Posterior vena cava (tissue), 2 donors: ENCODE data around the gene KCNJ12. TPM values are rescaled to one million over a fixed set of nuclear protein-coding genes. Genes with fewer than 3 reads are reported as not detected.

Experiments
- DNase-seq: peaks from one replicate; pipeline ENCODE4 v3.0.0-alpha.2; 2020; ENCODE audit warnings: low spot score
- intact Hi-C, 2 donors: fragments of 100-400 bp; cut with DNase I; formaldehyde crosslinking; loops; one replicate each; pipeline versions ENCODE4 v1.14.1 to v1.14.2; 2022 to 2023
- total RNA-seq, 2 donors: library from RNA; stranded (reverse); fragmentation: NEBNext Ultra II Directional; extraction: Animal tissue kit (Norgen Biotek cat#: 25700); gene quantifications; one replicate each; pipeline ENCODE4 v1.2.1, GENCODE V29; 2021
- donor health status: DM: yes; HTN: yes; CAD: no.
- donor health status: DM: yes; HTN: yes; CAD: no.

KCNJ12 gene
- total RNA-seq, 2 donors from 2014 or later, result 6.8 to 6.9 TPM

DNA sequence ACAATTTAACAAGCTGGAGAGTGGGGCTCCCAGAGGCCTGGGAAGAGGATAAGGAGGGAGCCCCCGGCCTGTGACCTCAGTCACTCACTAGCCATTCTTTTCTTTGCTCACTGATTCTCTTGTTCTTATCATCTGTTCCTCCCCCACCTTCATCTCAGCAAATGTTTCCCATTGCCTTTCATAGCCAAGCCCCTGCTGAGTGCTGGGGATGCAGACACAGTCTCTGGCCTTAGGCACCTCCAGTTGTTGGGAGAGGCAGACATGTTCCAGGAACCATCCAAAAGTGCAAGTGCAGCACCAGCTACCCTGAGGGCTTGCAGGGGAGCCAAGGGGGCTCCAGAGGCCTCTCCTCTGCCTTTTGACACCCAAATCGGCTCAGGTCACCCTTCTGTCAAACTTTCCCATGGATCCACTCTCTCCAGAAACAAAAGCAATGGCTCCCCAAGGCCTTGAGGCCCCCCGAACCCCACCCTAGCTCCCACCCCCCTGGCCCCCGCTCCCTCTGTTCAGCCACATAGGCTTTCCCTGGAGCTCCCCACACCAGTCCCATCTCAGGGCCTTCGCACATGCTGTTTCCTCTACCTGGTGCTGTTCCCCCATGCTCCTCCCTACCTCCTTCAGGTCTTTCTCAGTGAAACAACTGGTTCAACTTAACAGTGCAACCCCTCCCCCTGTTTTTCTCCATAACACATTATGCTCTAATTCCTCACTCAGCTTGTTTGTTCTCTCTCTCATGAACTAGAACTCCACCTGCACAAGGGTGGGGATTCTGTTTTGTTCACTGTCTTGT, 14.9 kb upstream of the KCNJ12 start:
- DNase-seq, result no peak
- intact Hi-C loops, result no loop called here

DNA sequence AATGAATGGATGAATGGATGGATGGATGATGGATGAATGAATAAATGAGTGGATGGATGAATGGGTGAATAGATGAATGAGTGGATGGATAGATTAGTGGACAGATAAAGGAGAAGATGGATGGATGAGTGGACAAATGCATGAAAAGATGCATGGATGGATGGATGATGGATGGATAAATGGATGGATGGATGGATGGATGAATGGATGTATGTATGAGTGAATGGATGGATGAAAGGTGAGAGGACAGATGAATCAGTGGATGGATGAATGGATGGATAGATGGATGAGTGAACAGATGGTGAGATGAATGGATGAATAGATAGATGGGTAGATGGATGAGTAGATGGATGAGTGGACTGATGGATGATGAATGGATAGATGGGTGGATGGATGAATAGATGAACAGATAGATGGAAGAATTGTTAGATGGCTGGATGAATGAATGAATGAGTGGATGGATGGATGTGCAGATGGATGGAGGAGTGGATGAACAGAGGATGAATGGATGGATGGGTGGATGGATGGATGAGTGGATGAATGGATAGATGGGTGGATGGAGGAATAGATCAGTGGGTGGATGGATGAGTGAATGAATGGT, 13.7 kb upstream of the KCNJ12 start:
- intact Hi-C loops, result no loop called here
- DNase-seq, result no peak

DNA sequence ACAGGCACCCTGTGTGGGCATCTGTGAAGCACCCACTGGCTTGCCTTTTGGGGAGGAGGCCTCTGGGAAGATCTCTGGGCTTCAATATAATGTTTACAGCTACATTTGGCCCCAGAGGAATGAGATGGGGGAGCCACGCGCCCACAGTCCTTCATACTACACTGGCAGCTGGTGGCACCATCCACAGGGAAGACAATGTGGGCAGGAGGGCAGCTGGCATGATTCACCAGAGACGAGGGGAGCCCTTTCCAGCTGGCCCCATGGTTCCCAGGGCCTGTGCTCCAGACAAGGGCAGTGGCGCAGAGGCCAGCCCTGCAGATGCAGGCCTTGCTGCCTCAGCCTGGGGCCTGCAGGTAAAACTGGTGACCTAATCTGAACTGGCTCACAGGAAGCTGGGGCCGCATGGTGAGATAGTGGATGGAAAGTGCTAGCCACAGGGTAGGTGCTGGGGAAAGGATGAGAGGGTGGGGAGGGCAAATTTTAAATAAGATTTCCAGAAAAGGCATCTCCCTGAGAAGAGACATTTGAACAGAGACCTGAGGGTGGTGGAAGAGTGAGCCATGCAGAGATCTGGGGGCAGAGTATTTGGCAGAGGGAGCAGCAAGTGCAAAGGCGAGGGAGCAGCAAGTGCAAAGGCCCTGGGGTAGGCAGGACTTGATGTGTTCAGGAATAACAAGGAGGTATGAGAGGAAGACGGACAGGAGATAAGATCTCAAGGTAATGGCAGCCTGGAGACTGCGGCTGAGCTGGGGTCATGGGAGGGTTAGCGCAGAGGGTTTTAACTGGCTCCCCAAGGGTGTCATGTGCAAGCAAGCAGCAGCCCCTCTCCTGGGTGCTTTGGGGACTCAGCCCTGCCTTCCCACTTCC, 12.1 kb upstream of the KCNJ12 start:
- no peak for DNase-seq
- intact Hi-C loops, result loop anchor here in 1 of 2 donors (1.0 kb wide), 1 partner anchor 23 kb away; no protein-coding TSS in a partner anchor

DNA sequence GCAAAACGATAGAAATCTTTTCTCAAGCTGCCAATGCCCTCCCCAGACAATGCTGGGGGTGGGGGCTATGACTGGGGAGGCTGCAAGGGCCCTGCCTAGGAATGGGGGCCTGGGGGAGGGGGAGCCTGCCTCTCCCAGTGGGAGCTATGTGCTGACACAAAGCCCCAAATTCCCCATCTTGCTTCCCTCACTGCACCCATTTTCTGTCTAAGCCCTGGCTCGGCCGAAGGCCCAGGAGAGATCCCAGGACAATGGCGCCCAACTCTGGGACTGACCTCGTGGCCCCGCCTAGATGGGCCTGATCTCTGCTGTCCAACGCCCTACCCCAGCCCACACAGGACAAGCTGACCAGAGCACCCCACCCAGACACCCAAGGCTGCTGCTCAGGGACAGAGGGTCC, 11.1 kb upstream of the KCNJ12 start:
- DNase-seq, result no peak
- intact Hi-C loops, result no loop called here

DNA sequence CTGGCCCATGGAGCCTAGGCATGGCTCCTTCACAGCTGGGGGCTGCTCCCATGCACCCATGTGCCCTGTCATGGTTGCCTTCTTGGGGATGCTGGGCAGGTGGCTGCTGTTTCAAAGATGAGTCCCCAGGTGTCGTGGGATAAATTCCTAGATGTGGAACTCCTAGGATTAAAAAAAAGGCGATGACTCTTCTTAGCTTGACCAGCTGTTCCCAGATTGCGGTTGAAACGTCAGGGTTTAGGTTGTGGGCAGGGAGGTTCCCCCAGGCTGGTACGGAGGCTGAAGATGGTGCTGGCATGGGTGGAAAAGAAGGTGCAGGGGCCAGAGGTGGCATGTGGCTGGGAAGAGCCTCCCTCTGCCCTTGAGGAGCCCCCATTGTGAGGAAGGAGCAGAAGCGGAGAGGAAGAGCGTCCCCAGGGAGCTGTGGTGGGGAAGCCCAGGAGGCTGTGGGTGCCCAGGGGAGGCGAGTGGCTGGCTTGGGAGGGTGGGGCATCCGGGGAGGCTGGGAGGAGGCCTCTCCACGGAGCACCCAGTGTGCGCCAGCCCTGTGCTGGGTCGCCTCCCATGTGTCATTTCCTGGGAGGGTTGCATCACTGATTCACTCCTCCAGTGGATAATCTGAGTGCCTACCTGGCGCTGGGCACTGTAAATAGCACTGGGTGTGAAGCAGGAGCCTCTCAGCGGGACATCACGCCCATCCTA, 7.5 kb upstream of the KCNJ12 start:
- no peak for DNase-seq
- intact Hi-C loops, result no loop called here

DNA sequence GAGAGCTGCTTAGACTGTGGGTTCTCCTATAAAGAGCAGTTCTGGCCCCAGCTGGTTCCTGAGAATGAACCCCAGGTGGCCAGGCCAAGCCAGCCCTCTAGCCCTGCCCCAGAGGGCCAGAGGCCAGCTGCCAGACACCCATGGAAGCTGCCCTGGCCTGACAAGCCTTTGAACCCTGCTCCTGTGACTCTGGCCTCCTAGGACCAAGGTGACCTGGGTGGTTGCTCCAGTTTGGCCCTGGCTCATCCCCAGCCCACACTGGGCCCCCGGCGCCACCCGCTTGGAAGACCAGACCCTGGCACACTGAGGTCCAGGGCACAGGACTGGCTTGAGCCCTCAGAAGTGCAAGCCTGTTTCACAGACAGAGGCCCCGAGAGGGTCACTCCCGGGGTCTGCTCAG, 6.8 kb upstream of the KCNJ12 start:
- intact Hi-C loops, result no loop called here
- DNase-seq, result no peak

DNA sequence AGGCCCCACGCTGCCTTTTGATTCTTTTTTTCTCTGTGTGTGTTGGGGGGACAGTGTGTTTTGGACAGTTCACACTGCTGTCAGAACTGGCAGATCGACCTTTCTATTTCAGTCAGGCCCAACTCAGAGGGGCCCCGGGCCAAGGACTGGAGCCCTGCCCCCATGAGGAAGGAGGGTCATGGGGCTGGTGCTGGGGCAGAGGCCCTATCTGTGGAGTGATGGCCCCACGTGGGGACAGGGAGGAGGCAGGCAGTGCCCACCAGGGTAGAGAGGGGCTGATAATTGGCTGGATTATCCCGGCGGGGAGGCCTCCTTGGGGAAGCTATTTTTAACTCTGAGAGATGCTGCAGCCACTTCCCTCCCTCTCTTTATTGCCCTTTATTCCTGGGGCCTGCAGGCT, 5.7 kb upstream of the KCNJ12 start:
- DNase-seq, result no peak
- intact Hi-C loops, result no loop called here

DNA sequence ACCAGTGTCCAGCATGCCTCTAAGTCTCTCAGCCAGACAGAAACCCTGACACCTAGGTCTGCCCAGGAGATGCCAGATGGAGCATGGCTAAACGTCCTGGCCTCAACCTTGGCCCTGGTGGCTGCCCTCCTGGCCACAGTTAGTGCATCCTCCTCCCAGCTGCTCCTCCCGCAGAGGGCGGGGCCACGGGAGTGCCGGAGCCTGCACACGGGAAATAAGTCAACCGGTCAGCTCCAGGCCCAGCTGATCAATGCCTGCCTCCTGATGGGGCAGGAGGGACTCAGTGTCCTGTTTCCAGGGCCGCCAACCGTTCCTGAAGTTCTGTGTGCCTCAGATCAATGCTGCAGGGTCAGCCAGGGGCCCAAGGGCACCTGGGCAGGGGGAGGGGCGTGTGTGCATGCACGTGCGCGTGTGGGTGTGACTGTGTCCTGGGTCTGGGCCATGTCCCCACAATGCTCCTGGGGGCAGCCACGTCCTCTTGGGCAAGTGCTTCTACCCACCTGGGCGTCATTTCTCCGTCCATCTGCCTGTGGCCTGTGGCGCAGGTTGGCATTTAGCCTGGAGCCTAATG, 4.6 kb upstream of the KCNJ12 start:
- DNase-seq, result no peak

DNA sequence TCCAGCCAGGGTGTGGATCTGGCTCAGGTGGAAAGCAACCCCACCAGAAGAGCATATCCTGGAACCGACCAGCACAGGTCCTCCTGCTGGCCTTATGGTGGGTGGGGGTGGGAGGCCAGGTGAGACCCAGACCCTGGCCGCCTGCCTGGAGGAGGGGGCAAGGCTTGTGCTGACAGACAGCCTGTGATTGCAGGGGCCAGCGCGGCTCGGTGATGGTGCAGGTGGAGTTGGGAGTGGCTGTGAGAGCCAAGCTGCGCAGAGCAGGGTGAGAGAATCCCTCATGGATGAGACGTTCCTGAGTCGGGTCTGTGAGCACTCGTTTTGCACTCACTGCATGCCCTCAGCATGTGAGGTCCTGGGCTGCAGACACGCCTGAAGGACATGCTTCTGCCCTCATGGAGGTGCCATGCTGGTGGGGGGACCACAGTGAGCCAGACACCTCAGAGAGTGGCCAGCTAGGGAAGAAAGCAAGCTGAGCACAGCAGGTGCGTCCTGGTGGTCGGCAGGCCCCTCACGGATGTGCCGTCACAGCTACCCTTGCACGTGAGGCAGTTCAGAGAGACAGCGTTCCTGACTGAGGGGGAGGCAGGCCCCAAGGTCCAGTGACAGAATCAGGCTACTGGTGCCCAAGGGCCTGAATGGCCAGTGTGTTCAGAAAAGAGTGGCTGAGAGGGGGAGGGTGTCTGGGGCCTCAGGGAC, 3.8 kb upstream of the KCNJ12 start:
- no peak for DNase-seq
- intact Hi-C loops, result no loop called here

More for the DNA sequence above, 4.6 kb upstream of the KCNJ12 start:
- intact Hi-C loops, result no loop called here

DNA sequence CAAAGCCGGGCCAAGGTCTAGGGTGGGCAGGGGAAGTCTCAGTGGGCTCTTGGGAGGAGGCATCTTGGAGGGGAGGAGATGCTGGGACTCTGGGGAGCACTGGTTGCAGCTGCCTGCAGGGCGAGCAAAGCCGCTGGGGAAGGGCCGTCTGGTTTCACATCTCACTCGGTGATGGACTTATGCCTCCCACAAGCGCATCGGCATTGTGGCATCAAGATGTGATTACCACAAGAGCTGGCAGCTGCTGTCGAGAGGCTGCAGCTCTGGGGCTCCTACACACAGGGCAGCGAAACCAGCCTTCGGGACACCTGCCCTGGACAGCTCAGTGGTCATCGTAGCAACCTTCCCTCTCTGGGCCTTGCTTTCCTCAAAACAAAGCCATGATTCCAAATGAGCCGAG, 3.1 kb upstream of the KCNJ12 start:
- DNase-seq, result no peak
- intact Hi-C loops, result no loop called here

DNA sequence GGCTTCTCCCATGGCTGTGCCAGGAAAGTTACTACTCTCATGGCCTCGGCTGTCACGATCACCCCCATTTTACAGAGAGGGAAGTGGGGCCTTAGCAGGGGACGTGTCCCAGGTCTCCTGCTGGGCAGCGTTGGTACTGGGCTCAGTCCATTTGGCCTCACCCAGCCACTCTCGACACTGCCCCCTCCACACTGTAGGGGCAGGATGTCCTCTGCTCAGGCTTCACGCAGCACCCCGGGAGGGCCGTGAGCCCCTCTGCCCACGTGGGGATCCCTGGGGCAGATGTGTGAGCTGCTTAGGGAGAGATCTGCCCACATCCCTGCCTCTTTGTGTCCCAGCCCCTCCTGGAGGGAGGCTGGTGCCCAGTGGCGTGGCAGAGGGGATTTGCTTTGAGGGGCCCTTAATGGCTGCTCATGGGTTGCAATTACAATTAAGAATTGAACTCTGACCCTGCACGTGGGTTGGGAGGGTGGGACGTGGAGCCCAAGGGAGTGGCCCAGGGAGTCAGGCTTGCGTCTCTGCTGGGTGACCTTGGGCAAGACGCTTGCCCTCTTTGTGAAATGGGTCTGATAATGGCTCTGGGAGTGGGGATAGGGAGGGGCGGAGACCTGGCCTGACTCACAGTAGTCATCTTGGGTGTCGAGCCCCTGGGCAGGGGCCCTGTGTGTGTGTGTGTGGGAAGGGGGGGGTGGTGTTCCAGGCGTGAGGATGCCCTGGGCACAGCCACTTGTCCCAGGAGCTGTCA, 2.3 kb upstream of the KCNJ12 start:
- intact Hi-C loops, result no loop called here
- no peak for DNase-seq

DNA sequence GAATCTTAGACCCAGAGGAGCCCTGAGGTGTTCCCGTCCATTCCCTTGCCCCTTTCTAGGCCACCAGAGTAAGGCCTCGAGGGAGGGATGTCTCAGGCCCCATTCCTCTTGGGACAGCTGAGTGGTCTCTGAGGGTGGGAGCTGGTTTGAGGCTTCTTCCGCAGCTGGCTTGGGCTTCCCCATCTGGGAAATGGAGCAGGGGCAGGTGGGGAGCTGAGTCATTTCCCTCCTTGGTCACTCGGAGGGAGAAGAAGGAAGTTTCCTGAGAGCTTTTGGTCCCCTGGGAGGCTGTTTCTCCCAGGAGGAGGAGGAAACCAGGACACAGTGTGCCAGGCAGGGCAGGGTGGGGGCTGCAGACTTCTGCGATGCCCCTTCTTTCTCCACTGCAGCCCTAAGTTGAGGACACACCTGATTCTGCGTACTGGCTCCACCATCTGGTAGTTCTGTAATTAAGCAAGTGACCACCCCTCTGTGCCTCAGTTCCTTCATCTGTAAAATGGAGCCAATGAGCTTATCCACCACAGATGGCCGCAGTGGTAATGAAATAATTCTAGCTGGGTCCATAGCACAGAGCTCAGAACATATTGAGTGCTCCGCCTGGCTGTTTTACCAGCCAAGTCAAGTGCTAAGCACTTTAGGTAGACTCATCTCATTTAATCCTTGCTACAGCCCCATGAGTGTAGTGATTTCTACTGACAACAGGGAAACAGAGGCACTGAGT, 1.6 kb upstream of the KCNJ12 start:
- intact Hi-C loops, result no loop called here

DNA sequence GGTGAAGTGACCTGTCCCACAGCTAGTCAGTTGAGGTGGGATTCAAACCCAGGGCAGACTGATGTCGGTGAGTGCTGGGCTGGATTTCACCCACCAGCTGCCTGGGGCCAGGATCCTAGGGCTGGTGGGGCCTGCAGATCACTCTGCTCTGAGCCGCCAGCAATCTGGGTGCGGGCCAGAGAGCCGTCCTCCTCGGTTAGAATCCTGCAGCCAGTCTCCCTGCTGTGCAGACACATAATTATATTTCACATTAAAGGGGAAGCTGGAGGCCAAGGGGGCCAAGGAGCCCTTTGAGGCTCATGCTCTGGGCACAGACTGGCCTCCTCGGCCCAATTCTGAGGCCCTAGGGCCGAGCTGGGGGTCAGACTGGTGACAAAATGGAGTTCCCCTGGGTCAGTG, 996 bp upstream of the KCNJ12 start:
- peak; percentile 76 for DNase-seq
- intact Hi-C loops, result no loop called here

More for the DNA sequence above, 1.6 kb upstream of the KCNJ12 start:
- DNase-seq, result no peak

DNA sequence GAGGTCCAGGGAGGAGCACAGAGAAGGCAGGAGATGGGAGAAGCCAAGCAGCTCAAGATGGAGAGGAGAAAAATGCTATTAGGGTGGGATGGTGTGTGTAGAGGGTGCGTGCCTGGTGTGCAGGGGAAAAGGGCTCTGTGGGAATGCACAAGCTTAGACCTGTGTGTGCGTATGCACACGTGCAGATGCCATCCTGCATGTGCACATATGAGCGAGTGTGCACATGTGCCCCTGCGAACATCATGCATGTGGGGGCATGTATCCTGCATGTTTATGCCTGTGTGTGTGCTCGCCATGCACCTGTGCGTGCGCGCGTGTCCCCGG, 438 bp upstream of the KCNJ12 start:
- intact Hi-C loops, result no loop called here
- DNase-seq, result no peak

DNA sequence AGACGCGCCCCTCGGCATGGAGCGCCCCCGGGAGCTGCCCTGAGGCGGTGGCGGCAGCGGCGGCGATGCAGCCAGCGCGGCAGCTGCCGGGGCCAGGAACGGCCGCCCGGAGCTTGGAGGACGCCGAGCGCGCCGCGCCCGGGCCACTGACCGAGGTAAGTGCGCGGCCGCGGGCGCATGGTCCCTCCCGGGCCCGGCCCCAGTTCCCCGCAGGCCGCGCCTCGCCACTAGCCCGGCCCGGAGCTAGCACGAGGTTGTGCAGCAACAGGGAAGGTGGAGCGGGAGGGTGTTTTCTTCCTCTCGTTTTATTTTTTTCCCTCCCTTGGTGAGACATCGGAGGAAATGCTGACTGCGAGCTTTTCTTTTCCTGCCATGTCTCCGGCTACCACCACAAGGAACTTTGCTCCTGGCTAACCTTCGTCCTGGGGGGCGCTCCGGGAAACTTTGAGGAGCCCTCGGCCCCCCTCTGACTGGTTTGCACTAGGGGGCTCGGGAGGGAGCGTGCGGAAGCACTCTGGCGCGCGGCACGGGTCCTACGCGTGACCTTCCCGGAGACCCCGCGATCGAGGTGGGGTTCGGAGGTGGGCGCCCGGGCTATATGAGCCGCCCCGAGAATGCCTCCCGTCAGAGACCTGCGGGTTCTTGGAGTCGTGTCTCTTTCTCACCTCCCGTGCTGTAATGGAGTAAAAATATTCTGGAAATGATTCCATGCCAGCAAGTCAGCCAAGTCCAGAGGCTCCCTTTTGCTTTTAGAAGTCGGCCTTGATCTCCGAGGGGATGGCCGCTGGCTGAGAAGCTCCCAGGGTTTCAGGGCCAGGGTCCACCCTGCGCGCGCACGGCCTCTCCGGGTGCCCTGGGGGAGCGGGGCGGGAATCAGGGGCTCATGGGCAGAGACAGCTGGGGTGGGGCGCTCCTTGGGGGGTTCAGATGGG, 868 bp downstream of the KCNJ12 start:
- no peak for DNase-seq
- intact Hi-C loops, result no loop called here

DNA sequence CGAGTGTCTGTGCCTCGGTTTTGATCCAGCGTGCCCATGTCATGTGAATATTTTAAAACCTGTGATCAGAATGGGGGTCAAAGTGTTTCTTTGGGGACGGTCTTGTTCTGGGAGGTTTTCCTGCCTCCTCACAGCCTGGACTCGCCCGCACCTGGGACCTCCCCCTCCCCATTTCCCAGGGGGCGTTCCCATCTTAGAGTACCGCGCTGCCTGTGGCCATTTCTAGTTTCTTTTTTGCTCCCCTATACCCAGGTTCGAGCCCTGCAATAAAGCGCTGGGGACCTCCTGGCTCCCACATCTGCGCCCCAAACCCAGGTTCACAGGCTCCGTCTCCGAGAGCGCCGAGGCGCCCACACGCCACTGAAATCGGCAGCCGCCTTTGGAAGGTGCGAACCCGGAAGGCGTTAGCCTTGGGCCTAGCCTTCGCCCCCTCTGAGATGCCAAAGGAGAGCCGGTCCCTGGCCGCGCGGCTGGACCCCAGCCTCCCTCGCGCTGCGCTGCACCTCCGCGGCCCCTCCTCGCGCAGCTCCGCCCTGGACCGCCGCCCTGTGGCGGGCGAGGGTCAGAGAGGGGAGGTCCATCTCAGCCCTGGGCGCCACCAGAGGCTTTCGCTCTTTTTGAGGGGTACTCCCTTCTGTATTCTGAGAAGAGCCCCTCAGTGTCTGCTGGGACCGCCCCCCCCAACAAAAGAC, 1.7 kb downstream of the KCNJ12 start:
- DNase-seq, result no peak
- intact Hi-C loops, result no loop called here
